Transverse colon (tissue), 4 donors: ENCODE data around the gene CCN6. TPM values are rescaled to one million over a fixed set of nuclear protein-coding genes. Genes with fewer than 3 reads are reported as not detected.

Experiments
- DNase-seq: peaks from one replicate; pipeline ENCODE4 v3.0.0-alpha.2; 2019
- H3K27ac ChIP-seq, 4 donors: fragments of 200-600 bp; sonication (generic); 2 replicates each; pipeline ENCODE4 v1.5.1; 2016 to 2018; ENCODE audit warnings: inconsistent platforms in 4 of 4
- H3K27me3 ChIP-seq: fragments of 200-600 bp; sonication (generic); 2 replicates; pipeline ENCODE4 v1.5.1; 2017; ENCODE audit warnings: inconsistent platforms
- H3K36me3 ChIP-seq, 4 donors: fragments of 200-600 bp; sonication (generic); 2 replicates each; pipeline ENCODE4 v1.5.1; 2017 to 2019; ENCODE audit warnings: inconsistent platforms in 4 of 4
- H3K4me1 ChIP-seq, 4 donors: fragments of 200-600 bp; sonication (generic); 2 replicates each; pipeline ENCODE4 v1.5.1; 2017 to 2020; ENCODE audit warnings: inconsistent platforms in 4 of 4
- H3K4me3 ChIP-seq, 4 donors: fragments of 200-600 bp; sonication (generic); 1 replicate in 1 of 4; 2 replicates in 3 of 4; pipeline versions ENCODE4 v1.5.1 to v1.6.1; 2017 to 2019; ENCODE audit warnings: inconsistent platforms in 4 of 4
- H3K9me3 ChIP-seq, 2 donors: fragments of 200-600 bp; sonication (generic); 2 replicates each; pipeline ENCODE4 v1.5.1; 2017 to 2019; ENCODE audit warnings: inconsistent platforms in 2 of 2
- EP300 ChIP-seq: sonication (generic); formaldehyde crosslinking; IDR thresholded peaks from one replicate; pipeline ENCODE4 v1.6.1; 2017; ENCODE audit warnings: antibody characterized with exemption, low read depth
- POLR2A ChIP-seq: fragments of 450-650 bp; IDR thresholded peaks from one replicate; pipeline ENCODE4 v1.6.1; 2016; ENCODE audit warnings: antibody characterized with exemption, mild to moderate bottlenecking, moderate library complexity
- POLR2AphosphoS5 ChIP-seq, 3 donors: sonication (generic); formaldehyde crosslinking; IDR thresholded peaks; one replicate each; pipeline ENCODE4 v1.6.1; 2016; ENCODE audit warnings: antibody characterized with exemption in 3 of 3
- WGBS, 2 donors: methylation state at CpG; one replicate each; pipeline ENCODE4 v1.1.5; 2018; ENCODE audit warnings: low coverage in 1 of 2; 5-methylcytosine and 5-hydroxymethylcytosine counted together
- in situ Hi-C, 4 donors: fragments of 200-750 bp; cut with MboI; loops; one replicate each; pipeline versions ENCODE4 v1.15.0 to v1.15.1; 2017; ENCODE audit warnings: low sequenced_read_pairs in 3 of 4, low pct_ligation_motif_present in 1 of 4, low pct_unique_long_range_greater_than_20kb in 1 of 4
- intact Hi-C: fragments of 100-400 bp; cut with DNase I; formaldehyde crosslinking; loops from one replicate; pipeline ENCODE4 v1.15.1; 2023; ENCODE audit warnings: low total_unique reads
- total RNA-seq, 4 donors: library from RNA; depleted of rRNA; stranded (reverse); fragments of >200 nt; gene quantifications; one replicate each; pipeline ENCODE4 v1.1.0, GENCODE V29; 2016
- TF ChIP-seq, protein P1 (sequence below), 5 experiments: fragments of 200-600 bp in 3 of 5; fragments of 450-650 bp in 2 of 5; sonication (generic) in 3 of 5; IDR thresholded peaks; 1 replicate in 2 of 5; 2 replicates in 3 of 5; pipeline ENCODE4 v1.5.1; 2016 to 2017; ENCODE audit warnings: antibody characterized with exemption in 5 of 5, inconsistent platforms in 3 of 5, mild to moderate bottlenecking in 2 of 5, moderate library complexity in 1 of 5

The CCN6 gene
- total RNA-seq, 4 donors from 2014 or later = not detected

DNA sequence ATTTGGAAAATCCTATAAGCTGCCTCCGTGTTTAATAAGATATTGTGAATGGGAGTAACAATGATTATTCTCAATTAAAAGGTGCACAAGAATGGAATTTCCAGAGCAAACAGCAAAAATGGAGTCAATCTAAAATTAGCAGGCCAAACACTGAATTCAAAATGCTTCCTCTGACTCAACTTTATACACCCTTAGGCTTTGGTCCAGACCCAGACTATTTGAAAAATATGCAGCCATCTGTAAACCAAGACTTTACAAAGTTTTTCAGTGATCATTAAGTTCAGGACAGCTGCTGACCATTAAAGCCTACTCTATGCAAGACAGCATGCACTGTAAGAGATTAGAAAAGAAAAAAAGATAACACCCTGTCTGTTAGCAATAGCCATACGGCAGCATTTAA, 39.4 kb upstream of the CCN6 start:
- intact Hi-C loops (no loop called here), in situ Hi-C loops (no loop called here)
- 53 to 68% methylated on average over 2 of the region's 2 CpGs for WGBS, 2 donors
- no peak for DNase-seq
- H3K27ac ChIP-seq = peak overlapping the region; percentile 7 to 30 (median 24)
- no peaks in the 10 kb centered on the region for H3K9me3 ChIP-seq
- TF ChIP-seq EP300 (no peak), POLR2A (no peak), POLR2AphosphoS5 (IDR thresholded peaks at IDR 0.05) (no peak)
- TF ChIP-seq, protein P1, sequence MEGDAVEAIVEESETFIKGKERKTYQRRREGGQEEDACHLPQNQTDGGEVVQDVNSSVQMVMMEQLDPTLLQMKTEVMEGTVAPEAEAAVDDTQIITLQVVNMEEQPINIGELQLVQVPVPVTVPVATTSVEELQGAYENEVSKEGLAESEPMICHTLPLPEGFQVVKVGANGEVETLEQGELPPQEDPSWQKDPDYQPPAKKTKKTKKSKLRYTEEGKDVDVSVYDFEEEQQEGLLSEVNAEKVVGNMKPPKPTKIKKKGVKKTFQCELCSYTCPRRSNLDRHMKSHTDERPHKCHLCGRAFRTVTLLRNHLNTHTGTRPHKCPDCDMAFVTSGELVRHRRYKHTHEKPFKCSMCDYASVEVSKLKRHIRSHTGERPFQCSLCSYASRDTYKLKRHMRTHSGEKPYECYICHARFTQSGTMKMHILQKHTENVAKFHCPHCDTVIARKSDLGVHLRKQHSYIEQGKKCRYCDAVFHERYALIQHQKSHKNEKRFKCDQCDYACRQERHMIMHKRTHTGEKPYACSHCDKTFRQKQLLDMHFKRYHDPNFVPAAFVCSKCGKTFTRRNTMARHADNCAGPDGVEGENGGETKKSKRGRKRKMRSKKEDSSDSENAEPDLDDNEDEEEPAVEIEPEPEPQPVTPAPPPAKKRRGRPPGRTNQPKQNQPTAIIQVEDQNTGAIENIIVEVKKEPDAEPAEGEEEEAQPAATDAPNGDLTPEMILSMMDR (IDR thresholded peaks at IDR 0.05) = no peak
- H3K4me1 ChIP-seq = peaks cover 0 to 13% (median 5%) of the 10 kb centered on the region in 4 donors
- no peaks in the 10 kb centered on the region for H3K27me3 ChIP-seq
- no peaks in the 10 kb centered on the region for H3K36me3 ChIP-seq
- no peak overlapping the region for H3K4me3 ChIP-seq

DNA sequence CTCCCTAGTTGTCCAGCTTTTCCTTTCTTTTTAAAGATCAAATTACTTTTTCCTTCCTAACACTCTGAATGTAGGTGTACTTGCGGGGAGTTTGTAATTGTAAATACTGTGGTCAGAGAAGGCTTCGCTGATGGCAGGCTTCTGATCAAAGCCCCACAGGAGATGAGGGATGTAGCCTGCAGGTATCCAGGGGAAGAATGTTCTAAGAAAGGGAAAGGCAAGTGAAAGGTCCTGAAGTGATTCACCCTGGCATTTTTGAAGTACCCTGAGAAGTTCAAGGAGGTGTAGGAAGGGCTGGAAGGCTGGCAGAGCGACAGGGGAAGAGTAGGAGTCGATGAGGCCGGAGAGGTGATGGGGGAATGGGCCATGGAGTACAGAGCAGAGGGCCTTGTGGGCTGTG, 38.2 kb upstream of the CCN6 start:
- Histone ChIP-seq H3K9me3 (no peaks in the 10 kb centered on the region), H3K4me3 (no peak overlapping the region), H3K36me3 (no peaks in the 10 kb centered on the region), H3K27ac (no peak overlapping the region), H3K4me1 (peaks cover 0 to 13% (median 5%) of the 10 kb centered on the region in 4 donors), H3K27me3 (no peaks in the 10 kb centered on the region)
- in situ Hi-C loops (no loop called here), intact Hi-C loops (no loop called here)
- TF ChIP-seq, protein P1 (IDR thresholded peaks at IDR 0.05) = no peak
- no peak for TF ChIP-seq EP300
- no peak for TF ChIP-seq POLR2A
- TF ChIP-seq POLR2AphosphoS5 (IDR thresholded peaks at IDR 0.05) = no peak
- no peak for DNase-seq
- 93 to 100% methylated on average over 5 of the region's 5 CpGs for WGBS, 2 donors

DNA sequence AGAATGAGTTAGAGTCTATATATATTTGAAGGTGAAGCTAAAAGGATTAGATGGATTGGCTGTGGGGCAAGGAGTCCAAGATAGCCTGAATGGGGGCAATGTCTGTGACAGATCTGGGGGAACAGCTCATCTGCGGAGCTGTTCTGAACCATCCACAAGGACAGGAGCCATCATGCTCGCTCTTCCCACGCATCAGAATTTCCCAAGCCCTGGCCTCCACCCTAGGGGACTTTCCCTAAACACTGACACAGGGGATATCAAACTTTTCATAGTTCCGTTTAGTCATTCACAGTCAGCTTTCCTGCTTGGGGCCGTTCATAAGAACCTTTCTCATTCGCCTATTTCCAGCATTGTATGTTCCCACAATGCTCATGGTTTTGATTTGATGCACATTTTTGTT, 37.6 kb upstream of the CCN6 start:
- WGBS, 2 donors = 20 to 74% methylated on average over 1 to 6 of the region's 6 CpGs
- intact Hi-C loops = no loop called here
- H3K27ac ChIP-seq = no peak overlapping the region

DNA sequence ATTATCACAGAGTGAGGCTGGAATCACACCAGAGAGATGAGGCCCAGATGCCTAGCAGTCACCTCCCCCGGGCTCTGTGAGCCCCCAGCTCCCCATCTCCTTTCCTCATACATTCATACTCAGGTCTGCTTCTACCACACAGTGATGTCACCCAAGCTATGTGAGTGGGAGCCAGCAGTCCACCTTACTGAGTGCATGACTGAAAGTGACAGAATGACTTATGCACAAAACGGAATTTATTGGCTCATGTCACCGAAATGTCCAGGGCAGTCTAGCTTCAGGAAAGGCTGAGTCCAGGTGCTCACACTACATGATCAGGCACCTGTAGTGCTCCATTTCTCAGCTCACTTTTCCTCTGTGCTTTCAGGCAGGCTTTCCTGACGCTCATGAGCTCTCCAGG, 36.7 kb upstream of the CCN6 start:
- Histone ChIP-seq H3K27ac (no peak overlapping the region), H3K4me3 (no peak overlapping the region), H3K36me3 (no peaks in the 10 kb centered on the region), H3K27me3 (no peaks in the 10 kb centered on the region), H3K9me3 (no peaks in the 10 kb centered on the region), H3K4me1 (peaks cover 0 to 13% (median 5%) of the 10 kb centered on the region in 4 donors)
- no peak for DNase-seq
- TF ChIP-seq POLR2A = no peak
- TF ChIP-seq, protein P1 (IDR thresholded peaks at IDR 0.05) = no peak
- intact Hi-C loops = no loop called here
- in situ Hi-C loops = no loop called here
- 87 to 100% methylated on average over 1 to 4 of the region's 4 CpGs for WGBS, 2 donors

More for the DNA sequence above, 37.6 kb upstream of the CCN6 start:
- DNase-seq = no peak
- Histone ChIP-seq H3K4me3 (no peak overlapping the region), H3K4me1 (peaks cover 0 to 13% (median 5%) of the 10 kb centered on the region in 4 donors), H3K36me3 (no peaks in the 10 kb centered on the region), H3K9me3 (no peaks in the 10 kb centered on the region), H3K27me3 (no peaks in the 10 kb centered on the region)
- TF ChIP-seq, protein P1 (IDR thresholded peaks at IDR 0.05) = no peak
- no peak for TF ChIP-seq EP300
- no peak for TF ChIP-seq POLR2AphosphoS5 (IDR thresholded peaks at IDR 0.05)
- TF ChIP-seq POLR2A = no peak
- in situ Hi-C loops = no loop called here
